Heart left ventricle (tissue), 13 donors: Measurements from ENCODE around the gene DIRAS1.

ENCODE experiments used
- CTCF ChIP-seq, 12 donors: fragments of 200-600 bp; sonication (generic) in 4 of 12; IDR thresholded peaks; one replicate each; pipeline versions ENCODE4 v1.5.0 to v1.8.0; 2018 to 2022; ENCODE audit warnings: antibody characterized with exemption in 12 of 12, mild to moderate bottlenecking in 5 of 12
- POLR2A ChIP-seq, 2 donors: fragments of 450-650 bp; IDR thresholded peaks; one replicate each; pipeline ENCODE4 v1.6.1; 2017; ENCODE audit warnings: antibody characterized with exemption in 2 of 2, mild to moderate bottlenecking in 2 of 2, moderate library complexity in 2 of 2
- donor health status: ischemic (EF 13 %, LVEDD 7.1; RV severe dilation, severe dysfunction).
- donor health status: DM: no; HTN: yes; CAD: no.
- donor health status: DM: no; HTN: no; CAD: no.
- donor health status: ischemic (EF 25% LVEDD 6.9; RV normal size, moderate dysfunction).
- donor health status: ischemic (EF 25% LVEDD 5.7; RV mildly dilated, moderate dysfunction).
- donor health status: ischemic (EF 35%, LVEDD 5.7; RV mildly dilated, moderate dysfunction).
- donor health status: nonischemic (EF 11% LVEDD 7.7; RV severe dilation, severe dysfunction).
- donor health status: DM: yes; HTN: yes; CAD: no.
- donor health status: PGD.
- donor health status: ischemic (EF 29% LVEDD 5.4; RV normal size, mild dysfunction).
- donor health status: nonischemic (EF 23%, LVEDD 6.1; RV moderate dilation, normal function).

- TF ChIP-seq CTCF (IDR thresholded peaks at IDR 0.05) (no peak), POLR2A (IDR thresholded peaks at IDR 0.05) (no peak)
Measured at GRCh38 chr19:2743099-2743498, 21.9 kb upstream of the DIRAS1 start.
